Measurements from ENCODE around the gene TMEM131.
"Not testable (repeated sequence)": the region's sequence is repeated elsewhere in the genome, so short reads cannot be mapped to it uniquely, and the experiment has no call there.

TMEM131 gene

GRCh38 chr2:97717613-97717995 lies 278.1 kb downstream of the TMEM131 start:
- no peak for DNase-seq

GRCh38 chr2:97716695-97717612 lies 278.8 kb downstream of the TMEM131 start:
- DNase-seq: no peak

GRCh38 chr2:97715951-97716694 lies 279.6 kb downstream of the TMEM131 start:
- no peak for DNase-seq

GRCh38 chr2:97714950-97715652 lies 280.6 kb downstream of the TMEM131 start:
- DNase-seq: no peak

- DNase-seq: no peak
Measured at GRCh38 chr2:97714084-97714949, 281.4 kb downstream of the TMEM131 start.

GRCh38 chr2:97713296-97714083 lies 282.3 kb downstream of the TMEM131 start, which contains the start of gene ZAP70:
Gene ZAP70, plus strand, starts transcription at chr2:97713576. Its CDS starts 10,461 bp downstream, at chr2:97724037.
- DNase-seq: peak; percentile 50

- DNase-seq: peak; percentile 51
Measured at GRCh38 chr2:97712693-97713295, 283.0 kb downstream of the TMEM131 start.

- not testable (repeated sequence) for DNase-seq
Measured at GRCh38 chr2:97712175-97712574, 283.6 kb downstream of the TMEM131 start.

- DNase-seq: no peak
Measured at GRCh38 chr2:97711394-97711711, 284.4 kb downstream of the TMEM131 start.

GRCh38 chr2:97708608-97709007 lies 287.1 kb downstream of the TMEM131 start:
- DNase-seq: no peak

- DNase-seq: no peak
Measured at GRCh38 chr2:97708048-97708380, 287.7 kb downstream of the TMEM131 start.

- no peak for DNase-seq
Measured at GRCh38 chr2:97707362-97708047, 288.2 kb downstream of the TMEM131 start.

- no peak for DNase-seq
Measured at GRCh38 chr2:97706708-97707345, 288.9 kb downstream of the TMEM131 start.

Measured in stimulated activated naive CD4-positive, alpha-beta T cell treated with Interleukin-2 at 50 U/mL for 16 hours (primary cell).